ENCODE data around the gene DCUN1D3.

The DCUN1D3 gene

DNA sequence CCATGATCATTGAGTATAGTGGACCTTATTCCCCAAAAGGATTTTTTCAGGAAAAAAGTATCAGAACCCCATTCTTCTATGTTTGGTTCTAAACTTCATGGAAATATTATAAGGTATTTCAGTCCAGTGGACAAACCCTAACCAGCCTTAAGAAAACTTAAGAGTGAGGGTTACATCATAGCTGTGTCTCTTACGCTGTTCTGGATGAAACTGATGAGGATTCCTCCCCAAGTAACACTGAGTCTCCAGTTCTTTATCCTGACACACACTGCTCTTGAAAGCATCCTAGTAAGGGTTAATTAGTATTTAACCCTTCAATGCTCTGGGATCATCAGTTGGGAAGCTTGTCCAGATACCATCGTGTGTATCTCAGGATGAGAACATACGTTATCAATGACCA is 5.4 kb upstream of the DCUN1D3 start:
- TF ChIP-seq, protein P1, sequence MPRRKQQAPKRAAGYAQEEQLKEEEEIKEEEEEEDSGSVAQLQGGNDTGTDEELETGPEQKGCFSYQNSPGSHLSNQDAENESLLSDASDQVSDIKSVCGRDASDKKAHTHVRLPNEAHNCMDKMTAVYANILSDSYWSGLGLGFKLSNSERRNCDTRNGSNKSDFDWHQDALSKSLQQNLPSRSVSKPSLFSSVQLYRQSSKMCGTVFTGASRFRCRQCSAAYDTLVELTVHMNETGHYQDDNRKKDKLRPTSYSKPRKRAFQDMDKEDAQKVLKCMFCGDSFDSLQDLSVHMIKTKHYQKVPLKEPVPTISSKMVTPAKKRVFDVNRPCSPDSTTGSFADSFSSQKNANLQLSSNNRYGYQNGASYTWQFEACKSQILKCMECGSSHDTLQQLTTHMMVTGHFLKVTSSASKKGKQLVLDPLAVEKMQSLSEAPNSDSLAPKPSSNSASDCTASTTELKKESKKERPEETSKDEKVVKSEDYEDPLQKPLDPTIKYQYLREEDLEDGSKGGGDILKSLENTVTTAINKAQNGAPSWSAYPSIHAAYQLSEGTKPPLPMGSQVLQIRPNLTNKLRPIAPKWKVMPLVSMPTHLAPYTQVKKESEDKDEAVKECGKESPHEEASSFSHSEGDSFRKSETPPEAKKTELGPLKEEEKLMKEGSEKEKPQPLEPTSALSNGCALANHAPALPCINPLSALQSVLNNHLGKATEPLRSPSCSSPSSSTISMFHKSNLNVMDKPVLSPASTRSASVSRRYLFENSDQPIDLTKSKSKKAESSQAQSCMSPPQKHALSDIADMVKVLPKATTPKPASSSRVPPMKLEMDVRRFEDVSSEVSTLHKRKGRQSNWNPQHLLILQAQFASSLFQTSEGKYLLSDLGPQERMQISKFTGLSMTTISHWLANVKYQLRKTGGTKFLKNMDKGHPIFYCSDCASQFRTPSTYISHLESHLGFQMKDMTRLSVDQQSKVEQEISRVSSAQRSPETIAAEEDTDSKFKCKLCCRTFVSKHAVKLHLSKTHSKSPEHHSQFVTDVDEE (CRISPR knock-in tag; IDR thresholded peaks at IDR 0.05), result no peak
- TF ChIP-seq CSDC2 (CRISPR knock-in tag; IDR thresholded peaks at IDR 0.05) (no peak), ZFP3 (CRISPR knock-in tag; IDR thresholded peaks at IDR 0.05) (no peak), ZFP30 (CRISPR knock-in tag; IDR thresholded peaks at IDR 0.05) (no peak), POU6F1 (CRISPR knock-in tag; IDR thresholded peaks at IDR 0.05; ENCODE audit: borderline replicate concordance, low read depth) (no peak), SNAI2 (CRISPR knock-in tag; IDR thresholded peaks at IDR 0.05) (no peak), ESRRG (CRISPR knock-in tag; IDR thresholded peaks at IDR 0.05) (no peak), ZC3H10 (CRISPR knock-in tag; IDR thresholded peaks at IDR 0.05) (no peak), ARNTL (CRISPR knock-in tag; IDR thresholded peaks at IDR 0.05; ENCODE audit: borderline replicate concordance, low read depth) (no peak), ZNF70 (CRISPR knock-in tag; IDR thresholded peaks at IDR 0.05) (no peak), RARB (CRISPR knock-in tag; IDR thresholded peaks at IDR 0.05) (no peak), BACH2 (CRISPR knock-in tag; IDR thresholded peaks at IDR 0.05; ENCODE audit: borderline replicate concordance) (no peak), TCF4 (CRISPR knock-in tag; IDR thresholded peaks at IDR 0.05; ENCODE audit: borderline replicate concordance) (no peak), PATZ1 (CRISPR knock-in tag; IDR thresholded peaks at IDR 0.05; ENCODE audit: borderline replicate concordance) (no peak), ZNF565 (CRISPR knock-in tag; conservative IDR thresholded peaks at IDR 0.05; ENCODE audit: low read depth) (no peak), OSR1 (CRISPR knock-in tag; IDR thresholded peaks at IDR 0.05) (no peak), ISL1 (CRISPR knock-in tag; IDR thresholded peaks at IDR 0.05) (no peak)
- TF ChIP-seq, protein P2, sequence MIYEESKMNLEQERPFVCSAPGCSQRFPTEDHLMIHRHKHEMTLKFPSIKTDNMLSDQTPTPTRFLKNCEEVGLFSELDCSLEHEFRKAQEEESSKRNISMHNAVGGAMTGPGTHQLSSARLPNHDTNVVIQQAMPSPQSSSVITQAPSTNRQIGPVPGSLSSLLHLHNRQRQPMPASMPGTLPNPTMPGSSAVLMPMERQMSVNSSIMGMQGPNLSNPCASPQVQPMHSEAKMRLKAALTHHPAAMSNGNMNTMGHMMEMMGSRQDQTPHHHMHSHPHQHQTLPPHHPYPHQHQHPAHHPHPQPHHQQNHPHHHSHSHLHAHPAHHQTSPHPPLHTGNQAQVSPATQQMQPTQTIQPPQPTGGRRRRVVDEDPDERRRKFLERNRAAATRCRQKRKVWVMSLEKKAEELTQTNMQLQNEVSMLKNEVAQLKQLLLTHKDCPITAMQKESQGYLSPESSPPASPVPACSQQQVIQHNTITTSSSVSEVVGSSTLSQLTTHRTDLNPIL (CRISPR knock-in tag; IDR thresholded peaks at IDR 0.05; ENCODE audit: low read depth), result no peak
- TF ChIP-seq, protein P3, sequence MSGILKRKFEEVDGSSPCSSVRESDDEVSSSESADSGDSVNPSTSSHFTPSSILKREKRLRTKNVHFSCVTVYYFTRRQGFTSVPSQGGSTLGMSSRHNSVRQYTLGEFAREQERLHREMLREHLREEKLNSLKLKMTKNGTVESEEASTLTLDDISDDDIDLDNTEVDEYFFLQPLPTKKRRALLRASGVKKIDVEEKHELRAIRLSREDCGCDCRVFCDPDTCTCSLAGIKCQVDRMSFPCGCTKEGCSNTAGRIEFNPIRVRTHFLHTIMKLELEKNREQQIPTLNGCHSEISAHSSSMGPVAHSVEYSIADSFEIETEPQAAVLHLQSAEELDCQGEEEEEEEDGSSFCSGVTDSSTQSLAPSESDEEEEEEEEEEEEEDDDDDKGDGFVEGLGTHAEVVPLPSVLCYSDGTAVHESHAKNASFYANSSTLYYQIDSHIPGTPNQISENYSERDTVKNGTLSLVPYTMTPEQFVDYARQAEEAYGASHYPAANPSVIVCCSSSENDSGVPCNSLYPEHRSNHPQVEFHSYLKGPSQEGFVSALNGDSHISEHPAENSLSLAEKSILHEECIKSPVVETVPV (CRISPR knock-in tag; IDR thresholded peaks at IDR 0.05), result no peak
- ATAC-seq, result no peak

DNA sequence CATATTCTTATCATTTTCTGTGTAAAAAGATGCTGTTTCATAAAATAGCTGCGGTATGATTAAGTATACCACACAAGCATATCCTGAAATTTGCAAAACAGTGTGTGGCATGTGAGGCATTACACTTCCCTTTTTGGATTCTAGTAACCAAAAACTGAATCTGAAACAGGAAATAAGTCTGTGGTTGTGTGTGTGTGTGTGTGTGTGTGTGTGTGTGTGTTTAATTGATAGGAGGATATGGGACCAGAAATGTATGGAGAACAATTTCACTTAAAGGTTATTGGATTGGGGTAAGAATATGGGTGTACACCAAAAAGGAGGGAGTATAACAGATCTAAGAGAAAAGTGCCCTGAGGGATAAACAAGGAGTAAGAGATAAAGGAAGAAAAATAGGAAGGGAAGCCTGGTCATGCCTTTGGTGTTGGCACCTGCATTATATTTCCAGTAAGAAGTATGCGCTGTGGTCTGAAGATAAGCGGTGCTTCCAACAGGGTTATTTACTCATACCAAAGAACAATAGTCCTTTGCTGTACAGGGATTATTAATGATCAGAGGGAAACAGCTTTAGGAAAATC is 4.4 kb upstream of the DCUN1D3 start:
- no peak for ATAC-seq
- TF ChIP-seq PATZ1 (CRISPR knock-in tag; IDR thresholded peaks at IDR 0.05; ENCODE audit: borderline replicate concordance) (no peak), CSDC2 (CRISPR knock-in tag; IDR thresholded peaks at IDR 0.05) (no peak), OSR1 (CRISPR knock-in tag; IDR thresholded peaks at IDR 0.05) (no peak), ZNF70 (CRISPR knock-in tag; IDR thresholded peaks at IDR 0.05) (no peak), ARNTL (CRISPR knock-in tag; IDR thresholded peaks at IDR 0.05; ENCODE audit: borderline replicate concordance, low read depth) (no peak), PPARA (CRISPR knock-in tag; IDR thresholded peaks at IDR 0.05; ENCODE audit: borderline replicate concordance) (no peak), TOX (CRISPR knock-in tag; IDR thresholded peaks at IDR 0.05; ENCODE audit: borderline replicate concordance) (no peak), ZC3H10 (CRISPR knock-in tag; IDR thresholded peaks at IDR 0.05) (no peak), ESRRG (CRISPR knock-in tag; IDR thresholded peaks at IDR 0.05) (no peak), TCF4 (CRISPR knock-in tag; IDR thresholded peaks at IDR 0.05; ENCODE audit: borderline replicate concordance) (no peak), ZNF8 (CRISPR knock-in tag; IDR thresholded peaks at IDR 0.05) (no peak), ISL1 (CRISPR knock-in tag; IDR thresholded peaks at IDR 0.05) (no peak), RARB (CRISPR knock-in tag; IDR thresholded peaks at IDR 0.05) (no peak), BACH2 (CRISPR knock-in tag; IDR thresholded peaks at IDR 0.05; ENCODE audit: borderline replicate concordance) (no peak), ZFP30 (CRISPR knock-in tag; IDR thresholded peaks at IDR 0.05) (no peak), ZFP3 (CRISPR knock-in tag; IDR thresholded peaks at IDR 0.05) (no peak), ZNF565 (CRISPR knock-in tag; conservative IDR thresholded peaks at IDR 0.05; ENCODE audit: low read depth) (no peak)
- TF ChIP-seq, protein P3 (CRISPR knock-in tag; IDR thresholded peaks at IDR 0.05), result no peak
- TF ChIP-seq, protein P1 (CRISPR knock-in tag; IDR thresholded peaks at IDR 0.05), result no peak

Data from SK-N-SH treated with all-trans-retinoic acid at 6 μM for 48 hours (cell line).